SW480 (cell line): ENCODE measurements around the gene TSPYL4.
A peak's percentile ranks its signal among the peaks of the same experiment; 100 is the strongest.

Experiments
- DNase-seq: peaks from one replicate; pipeline ENCODE4 v3.0.0-alpha.2; 2016; ENCODE audit warnings: low spot score

The TSPYL4 gene

DNA sequence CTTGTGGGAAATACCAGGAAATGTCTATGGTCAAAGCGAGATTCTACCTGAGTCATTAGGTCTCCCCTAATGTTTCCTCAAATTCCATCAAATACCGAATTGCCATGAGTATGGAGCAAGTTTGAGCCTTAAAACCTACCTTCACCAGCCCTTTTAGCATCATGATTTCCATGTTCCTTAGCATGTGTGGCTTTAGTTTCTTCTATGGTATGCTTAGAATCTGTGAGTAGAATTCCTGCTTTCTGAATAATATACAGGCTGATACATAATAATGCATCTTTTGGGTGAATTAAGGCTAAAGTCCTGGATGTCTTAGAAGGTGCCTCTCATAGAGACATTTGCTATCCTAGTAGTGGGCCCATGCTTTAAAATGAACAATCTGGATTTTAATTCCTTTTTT, 32.0 kb downstream of the TSPYL4 start:
- DNase-seq = no peak

DNA sequence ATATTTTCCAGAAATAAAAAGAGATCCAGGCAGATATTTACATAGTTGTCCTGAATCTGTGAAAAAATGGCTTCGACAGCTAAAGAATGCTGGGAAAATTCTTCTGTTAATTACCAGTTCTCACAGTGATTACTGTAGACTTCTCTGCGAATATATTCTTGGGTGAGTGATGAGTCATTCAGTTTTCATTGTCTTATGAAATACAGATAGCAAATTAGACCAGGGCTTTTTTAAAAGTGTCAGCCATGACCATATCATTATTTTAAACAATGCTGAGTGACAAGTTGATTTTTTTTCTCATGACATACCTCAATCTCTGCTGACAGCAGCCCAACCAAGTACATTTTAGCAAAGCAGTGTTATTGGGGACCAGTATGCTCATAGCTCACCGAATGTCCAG, 32.8 kb downstream of the TSPYL4 start:
- no peak for DNase-seq

DNA sequence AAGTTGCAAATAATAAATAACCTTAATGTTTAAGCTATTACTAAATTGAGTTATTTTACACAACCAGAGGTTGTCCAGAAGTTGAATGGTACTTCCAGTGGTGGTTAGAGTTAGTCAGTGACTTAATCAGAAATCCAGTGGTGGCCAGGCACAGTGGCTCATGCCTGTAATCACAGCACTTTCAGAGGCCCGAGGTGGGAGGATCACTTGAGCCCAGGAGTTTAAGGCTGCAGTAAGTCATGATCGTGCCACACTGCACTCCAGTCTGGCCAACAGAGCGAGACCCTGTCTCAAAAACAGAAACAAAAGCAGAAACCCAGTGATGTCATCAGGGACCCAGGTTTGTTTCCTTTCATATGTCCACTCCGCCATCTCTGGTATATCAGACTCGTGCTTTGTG, 35.0 kb downstream of the TSPYL4 start:
- DNase-seq = no peak

DNA sequence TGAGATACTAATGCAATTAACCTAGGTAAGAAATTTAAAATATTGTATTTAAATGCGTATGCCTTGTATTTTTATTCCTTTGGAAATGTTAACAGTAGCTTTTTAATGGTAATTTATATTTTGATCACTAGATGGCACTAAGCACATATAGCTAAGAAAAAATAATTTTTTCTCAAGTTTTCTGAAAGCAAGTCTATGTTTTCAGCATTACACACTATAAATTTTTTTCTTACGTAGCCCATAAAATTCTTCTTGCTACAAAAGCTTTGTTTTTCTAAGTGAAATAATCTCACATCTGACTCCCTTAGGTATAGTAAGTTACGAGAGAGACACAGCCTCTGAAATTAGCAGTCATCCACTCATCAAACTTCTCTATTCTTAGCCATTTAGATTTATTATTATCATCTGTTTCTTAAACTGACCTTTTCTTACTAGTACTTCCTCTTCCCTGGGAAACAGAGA, 35.7 kb downstream of the TSPYL4 start:
- DNase-seq = peak; percentile 21

DNA sequence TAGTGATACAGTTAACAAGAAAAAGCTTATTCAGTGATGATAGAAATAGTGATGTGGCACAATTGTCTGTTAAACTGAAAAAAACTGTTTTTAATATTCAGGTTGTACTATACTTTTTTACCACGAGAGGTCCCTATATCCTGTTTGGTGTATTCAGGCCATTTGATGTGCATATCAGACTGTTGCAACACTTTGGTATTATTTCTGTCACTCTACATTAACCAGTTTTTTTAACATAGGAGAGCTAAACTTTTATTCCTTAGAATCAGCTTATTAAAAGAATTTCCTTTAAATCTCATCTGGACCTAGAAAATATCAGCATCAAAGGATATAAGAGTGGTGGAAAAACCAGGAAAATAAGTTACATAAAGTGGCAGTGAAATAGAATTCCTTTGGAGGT, 36.8 kb downstream of the TSPYL4 start:
- peak; percentile 43 for DNase-seq

DNA sequence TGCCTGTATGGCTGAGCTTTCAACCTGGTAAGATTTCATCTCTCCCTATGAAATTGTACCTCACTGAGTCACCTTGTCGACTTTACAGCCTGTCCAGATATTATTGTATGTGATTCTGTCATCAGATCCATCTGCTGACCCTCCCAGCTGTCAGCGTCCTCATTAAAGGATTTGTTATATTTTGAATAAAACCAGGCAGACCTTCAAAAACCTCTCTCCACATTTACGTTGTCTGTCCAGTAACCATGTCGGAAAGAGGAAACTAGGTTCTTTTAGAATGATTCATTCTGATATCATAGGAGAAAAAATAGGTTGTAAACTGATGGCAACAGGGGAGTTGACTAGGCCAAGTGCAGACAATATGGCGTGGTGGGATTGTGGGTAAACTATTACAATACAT, 38.5 kb downstream of the TSPYL4 start:
- no peak for DNase-seq

DNA sequence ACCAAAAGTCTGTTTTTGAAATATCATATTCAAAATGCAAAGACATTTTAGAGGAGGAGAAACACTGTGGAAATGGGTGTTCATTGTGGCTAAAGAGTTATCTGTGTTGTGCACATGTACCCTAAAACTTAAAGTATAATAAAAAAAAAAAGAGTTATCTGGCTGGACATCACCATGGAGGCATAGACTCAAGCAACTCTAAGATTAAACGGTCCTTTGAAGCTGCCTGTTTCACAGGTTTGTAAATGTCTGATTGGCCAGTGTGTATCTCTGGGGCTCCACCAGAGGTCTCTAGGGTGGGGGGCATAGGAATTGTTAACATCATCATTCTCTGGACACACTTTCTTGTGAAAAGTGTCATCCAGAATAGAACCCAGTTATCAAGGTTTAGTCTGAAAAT, 39.2 kb downstream of the TSPYL4 start:
- no peak for DNase-seq

DNA sequence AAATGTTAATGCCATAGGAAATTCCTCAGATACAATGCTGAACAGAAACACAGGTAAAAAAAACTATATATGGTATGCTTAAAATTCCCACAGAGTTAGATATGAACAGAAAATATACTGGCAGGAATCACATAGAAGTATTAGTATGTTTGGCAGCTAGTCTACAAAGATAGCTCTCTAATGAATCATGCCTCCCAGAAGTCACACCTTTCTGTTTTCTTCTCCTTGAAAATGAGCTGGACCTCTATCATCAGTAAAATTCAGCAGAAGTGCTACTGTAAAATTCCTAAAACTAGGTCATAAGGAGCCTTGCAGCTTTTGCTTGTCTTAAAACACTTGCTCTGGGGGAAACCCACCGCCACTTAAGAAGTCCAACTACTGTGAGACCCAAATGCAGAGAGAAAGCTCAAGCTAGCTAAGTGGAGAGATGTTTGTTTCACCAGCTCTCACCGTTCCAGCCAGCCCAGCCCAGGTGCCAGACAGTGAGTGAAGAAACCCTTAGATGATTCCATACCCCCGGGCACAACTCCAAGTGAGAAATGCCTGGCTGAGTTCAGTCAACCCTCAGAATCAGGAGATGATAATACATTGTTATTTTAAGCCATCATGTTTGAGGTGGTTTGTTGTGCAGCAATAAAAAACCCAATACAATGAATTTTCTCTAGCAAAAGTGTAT, 43.0 kb downstream of the TSPYL4 start:
- no peak for DNase-seq

DNA sequence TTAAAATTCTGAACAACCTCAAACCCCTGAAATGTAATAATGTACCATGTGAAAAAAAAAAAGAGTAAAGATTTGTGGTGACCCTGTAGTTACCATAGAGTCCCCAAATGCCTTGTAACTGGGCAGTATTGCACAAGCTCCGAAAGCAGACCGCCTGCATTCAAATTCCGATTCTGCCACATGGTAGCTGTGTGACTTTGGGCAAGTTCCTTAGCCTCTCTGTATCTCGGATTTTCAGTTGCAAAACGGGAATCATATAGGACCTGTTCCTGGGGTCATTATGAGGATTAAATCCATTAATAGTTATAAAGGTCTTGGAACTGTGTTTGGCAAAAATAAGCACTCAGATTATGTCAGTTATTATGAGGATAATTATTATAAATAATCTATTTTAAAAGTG, 43.6 kb downstream of the TSPYL4 start:
- no peak for DNase-seq

DNA sequence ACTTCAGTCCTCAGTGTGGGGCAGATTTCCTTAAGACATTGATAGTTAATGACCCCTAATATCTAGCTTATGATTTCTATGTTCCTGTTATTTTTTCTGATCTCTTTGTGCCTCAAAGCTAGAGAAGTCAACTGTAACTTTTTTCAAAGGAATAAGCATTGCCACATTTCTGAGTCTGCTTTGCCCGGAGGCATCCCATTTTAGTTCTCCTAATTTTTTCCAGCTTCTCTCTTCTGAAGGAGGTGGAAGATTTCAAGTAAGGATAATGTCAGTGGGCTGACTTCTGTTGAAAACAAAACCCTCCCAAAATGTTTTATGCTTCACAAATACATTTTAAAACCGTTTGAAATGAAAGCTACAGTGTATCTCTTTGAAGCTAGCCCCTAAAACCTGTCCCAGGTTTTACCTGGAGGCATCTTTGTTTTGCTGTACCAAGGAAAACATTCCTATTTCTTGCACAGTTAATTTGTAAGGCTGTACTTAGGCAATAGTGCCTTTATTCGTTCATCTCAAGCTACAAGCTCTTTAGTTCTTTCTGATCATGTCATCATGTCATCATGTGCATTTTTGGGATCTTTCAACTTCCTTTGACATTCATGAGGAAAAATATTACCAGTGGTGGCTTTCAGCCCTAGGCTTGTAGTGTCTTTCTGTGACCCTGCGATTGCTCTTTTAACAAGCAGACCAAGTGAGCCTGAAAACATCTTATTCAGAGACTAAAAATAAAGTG, 45.7 kb downstream of the TSPYL4 start:
- no peak for DNase-seq

DNA sequence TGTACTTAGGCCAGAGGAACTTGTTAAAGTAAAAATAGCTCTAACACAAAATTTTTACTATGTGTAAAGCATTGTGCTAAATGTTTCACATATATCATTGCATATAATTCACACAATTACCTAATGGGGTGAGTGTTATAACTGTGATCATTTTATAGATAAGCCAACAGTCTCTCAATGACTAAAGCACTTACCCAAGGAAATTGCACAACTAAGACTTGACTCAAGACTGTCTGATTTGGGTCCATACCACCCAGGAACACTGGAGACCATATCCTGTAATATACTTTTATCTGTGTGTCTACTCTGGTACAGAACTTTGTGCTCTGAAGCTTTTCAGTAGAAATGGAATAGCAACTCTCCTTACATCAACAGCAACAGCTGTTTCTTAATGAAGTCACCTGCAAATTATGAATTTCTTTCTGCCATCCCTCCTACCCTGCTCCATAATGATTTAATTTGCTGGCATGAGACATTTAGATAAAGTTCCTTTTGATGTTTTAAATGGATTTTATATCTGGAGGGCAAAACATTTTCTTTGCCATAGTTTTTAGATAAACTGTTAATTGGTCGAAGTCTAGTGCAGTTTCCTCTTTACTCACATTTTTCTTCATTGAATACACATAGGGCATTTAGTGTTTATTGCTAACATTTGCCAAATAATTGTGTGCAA, 47.5 kb downstream of the TSPYL4 start:
- DNase-seq = no peak

DNA sequence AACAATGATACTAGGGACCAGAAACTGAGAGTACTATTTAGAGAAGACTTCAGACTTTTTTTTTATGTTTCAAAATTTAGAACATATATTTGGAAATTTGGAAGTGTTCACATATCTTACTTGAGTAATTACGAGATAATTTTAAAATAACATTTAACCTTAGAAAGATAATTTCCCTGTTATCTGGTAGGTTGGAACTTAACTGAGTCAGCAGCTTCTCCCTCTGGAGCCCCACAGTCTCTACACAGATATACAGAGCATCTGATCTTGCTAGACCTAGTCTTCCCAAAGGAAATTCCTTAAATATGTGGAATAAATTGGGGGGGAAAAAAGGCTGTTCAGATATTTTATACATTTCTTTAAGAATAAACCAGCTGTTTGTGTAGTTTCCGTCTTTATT, 48.6 kb downstream of the TSPYL4 start:
- no peak for DNase-seq

DNA sequence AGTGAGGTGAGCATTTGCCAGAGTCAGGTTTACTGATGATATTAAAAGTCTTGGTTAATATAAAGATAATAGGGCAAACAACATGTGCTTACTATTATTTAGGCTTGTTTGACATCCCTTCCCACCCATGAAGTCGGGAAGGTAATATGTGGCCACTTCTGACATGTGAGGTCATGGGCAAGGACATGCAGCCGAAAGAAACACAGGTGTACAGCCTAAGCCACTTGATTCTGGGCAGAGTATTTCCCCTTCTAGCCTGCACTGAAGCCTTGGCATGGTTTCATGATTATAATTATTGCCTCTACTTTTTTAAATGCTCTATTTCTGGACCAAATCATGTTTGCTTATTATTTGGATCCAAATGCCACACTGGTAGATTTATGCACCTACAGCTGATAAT, 52.3 kb downstream of the TSPYL4 start:
- no peak for DNase-seq

DNA sequence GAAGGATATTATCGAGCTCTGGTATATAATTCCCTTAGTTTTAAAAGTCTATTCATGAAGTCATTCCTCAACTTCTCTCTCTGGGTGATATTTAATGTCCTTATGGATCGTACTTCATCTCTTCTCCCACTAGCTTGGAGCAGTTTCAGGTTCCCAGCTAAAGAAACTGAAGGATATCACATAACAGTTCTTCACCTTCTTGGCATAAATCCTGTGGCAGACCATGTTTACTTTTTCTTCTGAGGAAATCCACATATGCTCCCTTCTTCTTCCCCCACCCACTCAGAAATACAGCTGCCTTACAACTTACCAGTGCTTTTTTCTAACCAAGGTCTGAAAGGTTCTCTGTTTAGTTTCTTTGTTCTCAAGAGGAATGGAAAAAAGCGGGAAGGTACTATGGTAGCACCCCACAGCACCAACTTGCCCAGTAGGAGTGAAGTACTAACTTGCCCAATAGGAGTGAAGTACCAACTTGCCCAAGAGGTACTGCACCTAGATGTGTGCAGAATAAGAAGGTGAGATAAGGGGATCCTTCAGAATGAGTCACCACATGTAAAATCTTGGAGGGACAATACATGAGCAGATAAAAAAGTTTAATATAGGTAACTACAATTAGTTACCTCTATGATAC, 53.1 kb downstream of the TSPYL4 start:
- no peak for DNase-seq
